Stimulated activated naive CD4-positive, alpha-beta T cell (primary cell): ENCODE data around the gene PTPRH.

Experiments used
- DNase-seq, 6 experiments: peaks; one replicate each; lab custom pipeline; 2025; lab: John Stamatoyannopoulos, UW

The PTPRH gene

DNA sequence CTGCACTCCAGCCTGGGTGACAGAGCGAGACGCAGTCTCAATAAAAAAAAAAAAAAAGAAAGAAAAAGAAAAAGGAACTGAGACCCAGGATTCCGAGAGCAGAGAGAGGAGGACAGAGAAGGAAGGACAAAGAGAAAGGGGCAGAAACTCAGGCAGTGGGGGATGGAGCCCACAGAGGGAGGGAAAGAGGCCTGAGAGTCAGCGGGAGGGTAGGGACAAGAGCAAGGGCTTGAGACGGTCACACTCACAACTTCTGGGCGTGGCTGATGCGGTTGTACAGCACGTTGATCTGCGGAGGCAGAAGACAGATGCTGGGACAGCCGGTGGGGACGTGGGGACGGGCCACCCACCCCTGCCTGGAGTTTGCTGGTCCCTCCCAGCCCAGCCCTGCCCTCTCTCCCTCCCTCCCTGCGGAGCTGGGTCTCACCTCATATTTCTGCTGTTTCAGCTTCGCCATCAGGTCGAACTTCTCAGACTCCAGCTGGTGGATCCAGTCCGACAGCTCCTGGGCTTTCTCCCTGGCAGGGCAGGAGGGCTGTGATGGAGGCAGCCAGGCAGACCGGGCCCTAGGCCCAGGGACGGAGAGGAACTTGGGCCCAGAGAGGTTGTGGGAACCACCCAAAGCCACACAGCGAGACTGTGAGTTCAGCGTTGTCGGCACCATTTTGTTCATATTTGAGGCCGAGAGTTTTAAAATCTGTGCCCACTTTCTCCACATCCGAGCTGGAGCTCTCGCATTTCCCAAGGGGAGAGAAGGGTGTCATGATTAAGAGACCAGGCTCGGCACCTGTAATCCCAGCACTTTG, 75.5 kb downstream of the PTPRH start:
- DNase-seq, result no peak

DNA sequence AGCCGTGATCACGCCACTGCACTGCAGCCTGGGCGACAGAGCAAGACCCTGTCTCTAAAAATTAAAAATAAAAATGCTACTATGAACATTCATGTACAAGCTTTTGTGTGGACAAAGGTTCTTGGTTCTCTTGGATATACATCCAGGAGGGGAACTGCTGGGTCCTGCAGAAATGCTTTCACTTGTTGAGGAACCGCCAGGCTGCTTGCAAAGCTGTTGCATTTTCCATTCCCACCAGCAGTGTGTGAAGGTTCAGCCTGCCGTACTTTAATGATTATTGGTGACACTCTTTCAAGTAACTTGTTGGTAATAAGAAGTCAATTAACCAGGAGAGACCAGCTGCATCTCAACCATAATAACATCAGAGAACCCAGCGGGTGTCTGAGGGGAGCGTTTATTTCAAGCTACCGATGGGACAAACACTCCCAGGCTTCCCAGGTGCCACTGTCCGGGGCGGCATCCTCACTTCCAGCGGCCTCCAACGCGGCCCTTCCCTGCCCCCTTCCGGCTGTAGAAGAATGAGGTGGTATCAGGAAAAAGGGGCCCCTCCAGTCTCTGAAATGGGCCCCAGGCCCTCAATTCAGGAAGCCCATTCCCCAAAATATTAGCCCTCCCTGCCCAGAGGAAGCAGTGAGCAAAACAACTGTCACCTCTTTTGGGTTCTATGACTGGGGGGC, 76.7 kb downstream of the PTPRH start:
- no peak for DNase-seq

DNA sequence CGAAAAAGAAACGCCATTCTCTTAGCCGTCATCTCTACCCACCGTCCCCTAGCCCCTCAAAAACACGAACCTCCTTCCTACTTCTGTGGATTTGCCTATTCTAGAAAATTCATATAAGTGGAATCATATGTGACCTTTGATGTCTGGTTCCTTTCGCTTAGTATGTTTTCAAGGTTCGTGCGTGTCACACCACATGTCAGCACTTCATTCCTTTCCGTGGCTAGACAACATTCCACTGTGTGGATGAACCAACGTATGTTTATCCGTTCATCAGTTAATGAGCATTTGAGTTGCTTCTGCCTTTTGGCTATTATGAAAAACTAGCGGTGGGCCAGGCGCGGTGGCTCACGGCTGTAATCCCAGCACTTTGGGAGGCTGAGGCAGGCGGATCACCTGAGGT, 77.9 kb downstream of the PTPRH start:
- DNase-seq, result no peak
